Activated effector memory CD4-positive, alpha-beta T cell treated with anti-CD3 and anti-CD28 coated beads, Interleukin-2, amount 50 U/mL, for 16 hours (primary cell): Measurements from ENCODE around the gene GJA4.
A peak's percentile ranks its signal among the peaks of the same experiment; 100 is the strongest.

Experiments used
- DNase-seq: peaks from one replicate; pipeline ENCODE4 v3.0.0-alpha.2; 2020

Gene GJA4

DNA sequence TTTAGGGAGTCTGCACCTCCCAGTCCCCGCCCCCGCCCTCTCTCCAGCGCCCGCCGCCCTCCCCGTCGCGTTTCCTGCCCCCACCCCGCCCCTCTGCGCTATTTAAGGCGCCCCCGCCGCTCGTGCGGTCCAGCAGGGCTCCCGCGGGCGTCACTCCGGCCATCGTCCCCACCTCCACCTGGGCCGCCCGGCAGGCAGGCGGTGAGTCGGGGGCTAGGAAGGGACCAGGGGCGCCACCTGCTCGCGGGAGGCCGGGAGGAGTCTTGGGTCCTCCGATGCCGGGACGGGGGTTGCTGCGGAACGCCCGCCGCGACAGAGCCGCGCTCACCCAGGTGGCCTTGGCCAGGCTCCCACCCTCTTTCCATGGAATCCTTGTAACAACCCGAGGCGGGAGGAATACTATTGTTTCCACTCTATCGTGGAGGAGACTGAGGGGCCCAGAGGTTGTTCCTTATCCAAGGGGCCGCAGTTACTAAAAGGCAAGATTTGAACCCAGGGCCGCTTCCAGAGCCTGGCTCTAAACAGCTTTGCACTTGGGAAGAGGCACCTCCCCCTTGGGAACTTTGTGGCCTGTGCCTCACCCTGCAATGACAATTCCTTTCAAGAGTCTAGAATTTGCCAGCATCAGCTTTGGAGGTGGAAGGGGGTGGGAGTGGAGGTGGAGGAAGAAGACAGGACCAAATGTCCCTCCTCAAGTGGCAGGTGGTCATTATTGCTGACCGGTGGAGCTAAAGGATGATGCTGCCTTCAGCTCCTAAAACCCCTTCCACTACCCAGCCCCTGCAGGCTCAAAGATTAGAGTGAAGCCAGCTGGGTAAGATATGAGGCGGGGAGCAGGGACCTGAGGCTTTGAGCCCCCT, at the start of gene GJA4:
Gene GJA4 (plus strand): TSS at position 132 of the 860 bp plus-strand sequence. CDS start 1,215 bp downstream, outside the sequence.
- no peak for DNase-seq

GRCh38 chr1:34743775-34744174, 49.0 kb upstream of the GJA4 start:
- peak; percentile 56 for DNase-seq

GRCh38 chr1:34744851-34745250, 47.9 kb upstream of the GJA4 start:
- peak; percentile 36 for DNase-seq

GRCh38 chr1:34745666-34746065, 47.1 kb upstream of the GJA4 start:
- DNase-seq: peak; percentile 55

- peak; percentile 14 for DNase-seq
Measured at GRCh38 chr1:34746101-34746500, 46.7 kb upstream of the GJA4 start.

GRCh38 chr1:34746785-34747637, 45.8 kb upstream of the GJA4 start:
- DNase-seq: peak; percentile 21

DNA sequence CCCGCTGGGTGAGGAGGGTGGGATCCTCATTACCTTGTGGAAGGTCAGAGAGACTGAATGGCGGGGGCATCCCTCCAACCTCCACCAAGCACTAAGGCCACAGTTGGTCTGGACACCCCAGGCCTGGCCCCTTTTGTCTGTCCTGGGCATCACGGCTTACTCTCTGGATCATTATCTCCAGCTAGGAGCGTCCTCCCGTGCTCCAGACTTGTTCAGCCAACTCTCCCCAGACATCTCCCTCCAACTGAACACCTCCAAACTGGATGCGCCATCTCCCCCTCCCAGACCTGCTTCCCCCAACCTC, 45.2 kb upstream of the GJA4 start:
- peak; percentile 39 for DNase-seq

- no peak for DNase-seq
Measured at GRCh38 chr1:34749992-34750391, 42.8 kb upstream of the GJA4 start.

- no peak for DNase-seq
Measured at GRCh38 chr1:34750610-34751009, 42.2 kb upstream of the GJA4 start.

DNA sequence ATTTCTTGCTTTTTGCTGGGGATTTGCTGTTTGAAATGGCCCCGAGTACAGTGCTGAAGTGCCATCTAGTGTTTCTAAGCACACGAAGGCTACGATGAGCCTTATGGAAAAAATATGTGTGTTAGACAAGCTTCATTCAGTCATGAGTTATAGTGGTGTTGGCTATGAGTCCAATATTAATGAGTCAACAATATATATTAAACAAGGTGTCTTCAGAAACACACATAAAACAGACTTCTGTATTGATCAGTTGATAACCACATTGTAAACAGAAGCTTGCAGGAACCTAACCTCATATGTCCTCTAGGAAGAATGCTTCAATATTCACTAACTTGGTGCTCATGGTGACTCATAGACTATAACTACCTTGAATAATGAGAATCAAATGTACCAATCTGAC, 39.6 kb upstream of the GJA4 start:
- DNase-seq: no peak

- DNase-seq: no peak
Measured at GRCh38 chr1:34754964-34755637, 37.7 kb upstream of the GJA4 start, which contains the start of gene GJB5. Gene GJB5 (plus strand): TSS chr1:34755047. CDS start chr1:34757331, 2,284 bp downstream.

- no peak for DNase-seq
Measured at GRCh38 chr1:34755961-34756360, 36.8 kb upstream of the GJA4 start.

GRCh38 chr1:34757386-34757785, 35.4 kb upstream of the GJA4 start:
- no peak for DNase-seq

DNA sequence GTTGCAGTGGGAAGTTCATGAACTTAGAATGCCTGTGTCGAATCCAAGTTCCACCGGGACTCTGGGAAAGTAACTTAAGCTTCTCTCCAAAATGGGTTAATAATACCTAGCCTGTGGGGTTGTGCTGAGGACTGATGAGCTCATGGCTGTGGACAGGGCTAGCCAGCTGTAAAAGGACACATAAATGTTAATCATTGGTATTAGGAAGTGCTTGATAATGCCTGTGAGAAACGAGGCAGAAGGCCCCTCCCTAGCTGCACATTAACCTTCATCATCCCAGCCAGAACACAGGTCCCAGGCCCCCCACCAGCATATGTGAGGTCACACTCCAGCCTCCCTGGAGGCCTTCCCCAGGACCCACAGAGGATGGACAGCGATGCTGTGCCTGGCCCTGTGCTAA, 34.0 kb upstream of the GJA4 start:
- no peak for DNase-seq

DNA sequence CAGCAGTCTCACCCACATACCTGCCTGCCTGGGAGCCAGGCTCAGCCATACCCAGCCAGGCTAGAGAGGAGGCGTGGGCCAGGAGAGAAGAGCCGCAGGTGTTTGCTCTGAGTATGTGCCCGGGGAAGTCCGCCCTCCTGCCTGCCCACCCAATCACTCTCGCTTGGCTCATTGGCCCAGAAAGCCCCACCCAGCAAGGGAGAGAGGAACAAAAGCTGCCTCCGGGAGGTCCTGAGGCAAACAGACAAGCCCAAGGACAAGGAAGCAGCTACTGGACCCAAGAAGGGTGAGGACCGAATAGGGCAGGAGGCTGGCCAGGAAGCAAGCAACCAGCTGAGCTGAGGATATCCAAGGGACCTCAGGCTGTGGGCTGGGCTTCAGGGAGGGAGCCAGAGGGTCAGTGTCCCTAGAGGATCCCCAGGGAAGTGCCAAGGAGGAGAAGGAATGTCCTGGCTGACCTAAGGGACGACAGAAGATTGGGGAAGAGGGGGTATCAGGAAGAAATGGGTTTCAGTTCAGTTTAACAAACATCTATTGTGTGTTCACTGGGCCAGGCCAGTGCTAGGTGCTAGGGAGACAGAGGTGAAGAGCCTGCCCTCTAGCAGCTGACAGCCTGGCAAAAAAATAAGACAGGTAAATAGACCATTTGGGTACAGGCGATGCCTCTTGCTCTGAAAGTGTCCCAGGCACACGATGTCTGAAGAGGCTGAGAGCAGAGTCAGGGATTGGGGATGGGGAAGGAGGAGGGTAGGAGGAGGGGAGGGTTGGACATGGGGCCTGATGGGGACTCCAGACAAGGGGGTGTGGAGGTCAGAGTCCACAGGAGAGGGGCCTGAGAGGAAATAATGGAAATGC, 33.1 kb upstream of the GJA4 start, which contains the start of gene GJB4:
Gene GJB4 (plus strand): TSS at position 238 of the 855 bp plus-strand sequence. CDS start 1,515 bp downstream, outside the sequence.
- no peak for DNase-seq

DNA sequence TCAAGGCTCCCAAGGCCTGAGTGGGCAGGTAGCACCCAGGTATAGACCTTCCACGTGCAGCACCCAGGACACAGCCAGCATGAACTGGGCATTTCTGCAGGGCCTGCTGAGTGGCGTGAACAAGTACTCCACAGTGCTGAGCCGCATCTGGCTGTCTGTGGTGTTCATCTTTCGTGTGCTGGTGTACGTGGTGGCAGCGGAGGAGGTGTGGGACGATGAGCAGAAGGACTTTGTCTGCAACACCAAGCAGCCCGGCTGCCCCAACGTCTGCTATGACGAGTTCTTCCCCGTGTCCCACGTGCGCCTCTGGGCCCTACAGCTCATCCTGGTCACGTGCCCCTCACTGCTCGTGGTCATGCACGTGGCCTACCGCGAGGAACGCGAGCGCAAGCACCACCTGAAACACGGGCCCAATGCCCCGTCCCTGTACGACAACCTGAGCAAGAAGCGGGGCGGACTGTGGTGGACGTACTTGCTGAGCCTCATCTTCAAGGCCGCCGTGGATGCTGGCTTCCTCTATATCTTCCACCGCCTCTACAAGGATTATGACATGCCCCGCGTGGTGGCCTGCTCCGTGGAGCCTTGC, 31.5 kb upstream of the GJA4 start:
- DNase-seq: no peak

- no peak for DNase-seq
Measured at GRCh38 chr1:34761776-34762307, 31.0 kb upstream of the GJA4 start.

- no peak for DNase-seq
Measured at GRCh38 chr1:34762474-34763141, 30.2 kb upstream of the GJA4 start.

DNA sequence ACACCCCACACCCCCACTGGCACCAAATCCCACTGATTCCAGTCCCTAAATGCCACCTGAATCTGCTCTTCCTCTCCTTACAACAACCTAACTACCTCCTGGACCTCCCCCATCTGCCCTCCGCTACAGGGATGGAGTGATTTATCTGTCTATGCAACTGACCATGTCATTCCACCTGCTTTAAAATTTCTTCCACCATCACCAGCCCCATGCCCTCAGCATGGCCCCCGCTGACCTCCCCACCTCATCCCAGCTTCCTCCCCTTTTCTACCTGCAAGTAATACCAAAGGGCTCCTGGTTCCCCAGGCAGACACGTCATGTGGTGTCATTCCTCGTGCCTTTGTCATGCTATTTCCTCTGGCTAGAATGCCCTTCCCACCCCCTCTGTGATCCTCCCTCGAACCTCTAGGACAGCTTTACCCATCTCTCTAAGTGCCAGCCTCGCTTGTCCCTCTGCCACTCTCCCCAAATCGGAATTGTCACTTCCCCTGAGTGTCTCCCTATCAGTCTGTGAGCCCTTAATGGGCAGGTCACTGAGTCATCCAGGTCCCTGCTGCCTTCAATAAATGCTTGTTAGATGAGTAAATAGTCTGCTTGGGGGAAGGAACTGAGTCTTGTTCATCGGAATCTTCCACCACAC, 29.5 kb upstream of the GJA4 start:
- no peak for DNase-seq

DNA sequence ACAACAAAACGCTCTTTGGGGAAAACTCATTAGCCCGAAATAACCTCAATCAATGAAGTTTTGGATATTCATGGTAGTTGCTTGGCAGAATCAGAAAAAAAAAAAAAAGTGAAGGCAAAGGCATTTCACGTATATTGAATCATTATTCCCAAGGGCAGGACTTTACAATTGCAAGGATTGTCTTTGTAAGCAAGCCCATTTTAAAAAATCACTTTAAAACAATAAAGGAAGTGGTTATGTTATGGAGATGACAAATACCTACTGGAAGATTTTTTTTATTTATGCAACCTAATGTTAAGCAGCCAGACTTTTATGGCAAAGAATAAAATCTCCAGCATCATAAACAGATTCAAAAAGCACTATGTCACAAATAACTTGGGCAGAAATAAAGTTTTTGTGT, 23.9 kb upstream of the GJA4 start:
- DNase-seq: no peak
